Measurements from ENCODE around the gene DFFA.
"Not testable (repeated sequence)": the region's sequence is repeated elsewhere in the genome, so short reads cannot be mapped to it uniquely, and the experiment has no call there.

The DFFA gene

DNA sequence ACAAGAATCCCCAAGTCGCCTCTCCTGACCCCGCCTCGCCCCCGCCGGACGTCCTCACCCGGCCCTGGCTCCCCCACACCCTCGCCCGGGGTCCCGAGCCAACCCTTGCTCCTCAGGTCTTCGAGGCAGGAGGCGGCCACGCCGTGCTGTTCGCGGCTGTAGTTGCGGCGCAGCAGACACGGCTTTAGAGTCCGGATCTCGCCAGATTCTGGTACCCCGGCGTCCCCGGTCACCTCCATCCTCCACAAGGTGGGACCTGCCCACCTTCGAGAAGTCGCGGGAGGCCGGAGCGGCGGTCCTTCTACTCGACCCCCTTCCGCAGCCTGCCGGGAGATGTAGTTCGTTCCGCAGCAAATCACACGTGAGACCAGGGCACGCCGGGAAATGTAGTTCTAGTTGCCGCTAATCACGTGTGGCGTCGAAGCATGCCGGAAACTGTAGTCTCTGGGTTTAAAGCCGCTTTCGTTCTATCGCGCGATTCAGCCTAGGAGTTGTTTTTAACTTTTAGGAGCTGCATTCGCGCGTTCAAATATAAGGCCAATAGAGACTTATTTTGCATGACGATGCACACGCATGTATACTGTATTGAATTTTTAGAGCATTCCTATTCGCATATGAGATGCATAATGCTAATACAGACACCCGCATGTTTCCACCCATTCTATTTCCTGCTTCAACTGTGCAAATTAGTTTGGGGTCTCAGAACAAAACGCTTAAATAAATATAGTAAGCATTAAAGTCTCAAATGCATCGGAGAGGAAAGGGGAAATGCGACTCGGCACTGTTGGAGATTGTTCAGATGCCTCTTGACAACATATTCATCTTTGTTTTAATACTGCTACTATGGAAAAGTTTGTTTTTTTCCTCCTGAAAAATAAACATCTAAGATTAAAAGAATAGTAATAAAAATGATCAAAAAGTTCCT is at the start of gene DFFA:
Gene DFFA (minus strand): TSS at position 310 of the 925 bp plus-strand sequence. CDS start 71 bp downstream, at position 239.
- peak; percentile 95 for DNase-seq

DNA sequence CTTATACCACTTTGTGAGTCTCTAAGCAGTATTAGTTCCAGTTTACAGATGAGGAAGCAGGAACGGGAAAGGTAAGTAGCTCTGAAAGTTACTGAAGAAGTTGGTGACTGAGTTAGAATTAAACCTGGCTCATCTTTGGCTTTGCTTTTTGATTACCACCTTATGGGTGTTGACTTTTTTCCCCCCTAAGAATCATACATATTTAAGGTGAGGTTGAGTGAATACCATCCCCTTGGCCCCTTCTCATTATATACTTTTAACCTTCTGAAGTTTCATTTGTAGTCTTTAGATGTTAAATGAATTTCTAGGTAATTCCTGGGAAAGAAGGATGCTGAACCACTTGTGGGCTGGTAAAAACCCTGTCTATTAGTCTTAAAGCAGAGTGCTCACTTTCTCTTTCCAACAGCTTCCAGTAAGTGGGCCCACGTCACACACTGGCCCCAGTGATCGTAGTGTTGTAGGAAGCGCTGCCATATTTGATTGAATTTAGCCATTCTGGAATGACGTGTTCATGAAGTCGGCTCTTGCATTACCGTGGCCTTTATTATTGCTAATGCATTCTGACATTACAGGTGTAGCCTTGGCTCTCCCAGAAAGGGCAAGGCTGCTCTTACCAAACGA is 49.3 kb upstream of the DFFA start:
- no peak for DNase-seq

GRCh38 chr1:10520952-10521351 is 48.6 kb upstream of the DFFA start:
- no peak for DNase-seq

DNA sequence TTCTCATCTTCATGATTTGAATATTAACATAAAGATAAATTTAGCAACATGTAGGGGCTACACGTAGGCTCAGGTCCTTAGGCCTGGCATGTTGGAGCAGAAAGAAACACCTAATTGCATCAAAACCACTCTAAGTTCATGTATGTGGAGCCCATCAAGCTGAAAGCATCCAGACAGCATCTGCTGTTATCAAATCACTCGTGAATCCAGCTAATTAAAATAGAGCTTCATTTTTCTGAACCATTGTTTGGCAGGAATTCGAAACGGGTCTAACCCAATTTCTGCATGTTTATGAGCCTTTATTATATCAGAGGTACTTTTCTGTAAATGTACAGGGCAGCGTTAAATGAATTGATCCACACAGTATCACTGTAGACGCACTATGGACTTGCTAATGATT is 48.2 kb upstream of the DFFA start:
- DNase-seq = no peak

- no peak for DNase-seq
These were observed 46.7 kb upstream of the DFFA start for GRCh38 chr1:10519016-10519417.

GRCh38 chr1:10517677-10517982 is 45.3 kb upstream of the DFFA start:
- DNase-seq = no peak

- no peak for DNase-seq
These were observed 44.8 kb upstream of the DFFA start for GRCh38 chr1:10516925-10517676.

DNA sequence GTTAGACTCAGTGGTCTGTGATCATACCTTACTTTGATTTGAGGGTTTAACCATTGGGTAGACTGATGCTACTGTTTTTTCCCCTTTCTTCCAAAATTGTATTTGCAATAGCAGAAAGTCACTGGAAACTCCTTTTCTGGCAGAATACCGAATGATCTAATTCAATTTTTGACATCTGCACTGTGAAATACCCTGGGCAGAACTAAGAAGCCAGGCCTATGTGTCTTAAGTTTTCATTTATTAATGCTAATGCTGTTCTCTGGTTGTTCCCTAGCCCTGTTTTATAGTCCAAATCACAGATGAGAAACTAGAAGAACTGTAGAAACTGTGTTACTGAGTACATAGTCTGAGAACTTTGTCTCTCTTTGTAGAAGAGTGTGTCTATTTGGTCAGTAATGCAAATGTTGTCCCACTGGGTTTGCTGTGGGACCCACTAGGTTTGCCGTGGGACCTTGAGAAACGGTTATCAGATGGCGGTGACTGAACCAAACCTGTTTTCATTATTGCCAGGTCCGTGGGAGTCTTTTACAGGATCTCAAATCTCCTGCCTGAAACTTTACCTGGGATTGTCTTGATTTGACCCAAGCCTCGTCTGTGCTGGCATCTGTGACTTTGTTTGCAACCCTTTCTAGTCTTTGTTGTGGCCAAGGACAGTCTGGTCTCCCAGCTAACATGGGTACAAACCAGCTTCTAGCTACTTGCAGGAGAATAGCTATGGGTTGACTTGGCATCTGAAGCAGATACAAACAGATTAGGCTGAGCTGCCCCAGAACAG is 43.8 kb upstream of the DFFA start:
- no peak for DNase-seq

DNA sequence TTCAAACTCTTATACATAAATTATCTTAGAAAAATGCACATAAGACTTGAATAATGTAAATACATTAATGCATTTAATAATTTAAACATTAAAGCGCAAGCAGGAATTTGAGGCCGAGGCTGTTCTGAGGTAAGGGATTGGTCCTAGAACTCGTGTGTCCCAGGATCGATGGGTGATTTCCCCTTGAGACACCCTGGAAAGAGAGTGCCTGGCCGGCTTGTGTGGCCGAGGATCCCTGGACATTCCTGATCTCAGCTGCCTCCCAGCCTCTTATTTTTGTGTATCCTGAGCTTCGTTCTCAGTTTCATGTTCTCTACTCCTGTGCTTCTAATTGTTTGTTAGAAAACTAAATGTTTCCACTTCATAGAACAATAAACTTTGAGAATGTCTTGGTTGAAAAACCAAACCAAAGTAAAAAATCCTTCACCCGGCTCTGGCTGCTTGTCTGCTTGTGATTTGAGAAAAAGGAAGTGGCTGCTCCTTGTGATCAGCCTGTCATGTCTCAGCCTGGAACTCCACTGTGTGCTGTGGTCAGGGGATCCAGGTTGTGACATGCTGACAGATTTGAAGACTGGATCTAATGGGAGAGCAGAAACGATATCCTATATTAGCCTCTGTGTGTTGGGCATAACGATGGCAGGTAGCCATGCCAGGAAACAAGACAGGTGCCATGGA is 43.1 kb upstream of the DFFA start:
- DNase-seq = no peak

- DNase-seq = no peak
These were observed 42.3 kb upstream of the DFFA start for GRCh38 chr1:10514490-10515235.

DNA sequence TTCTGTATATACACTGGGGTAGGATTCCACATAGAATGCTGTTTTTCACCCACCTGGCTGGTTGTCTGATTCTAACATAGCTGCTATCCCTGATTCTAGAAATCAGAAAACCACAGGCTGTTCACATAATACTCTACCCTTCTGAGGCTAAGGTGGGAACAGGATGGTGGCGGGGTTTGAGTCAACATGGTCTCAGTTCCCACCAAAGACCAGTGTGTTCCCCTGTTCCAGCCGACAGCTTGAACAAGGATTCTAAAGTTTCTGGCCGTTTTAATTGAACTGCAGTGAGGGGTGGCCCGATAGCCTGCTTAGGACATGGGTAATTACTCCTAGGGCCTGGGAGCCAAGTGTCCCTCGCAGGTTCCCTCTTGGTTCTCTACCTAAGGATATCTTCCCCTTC is 40.9 kb upstream of the DFFA start:
- DNase-seq = no peak

- no peak for DNase-seq
These were observed 39.2 kb upstream of the DFFA start for GRCh38 chr1:10511494-10511885.

DNA sequence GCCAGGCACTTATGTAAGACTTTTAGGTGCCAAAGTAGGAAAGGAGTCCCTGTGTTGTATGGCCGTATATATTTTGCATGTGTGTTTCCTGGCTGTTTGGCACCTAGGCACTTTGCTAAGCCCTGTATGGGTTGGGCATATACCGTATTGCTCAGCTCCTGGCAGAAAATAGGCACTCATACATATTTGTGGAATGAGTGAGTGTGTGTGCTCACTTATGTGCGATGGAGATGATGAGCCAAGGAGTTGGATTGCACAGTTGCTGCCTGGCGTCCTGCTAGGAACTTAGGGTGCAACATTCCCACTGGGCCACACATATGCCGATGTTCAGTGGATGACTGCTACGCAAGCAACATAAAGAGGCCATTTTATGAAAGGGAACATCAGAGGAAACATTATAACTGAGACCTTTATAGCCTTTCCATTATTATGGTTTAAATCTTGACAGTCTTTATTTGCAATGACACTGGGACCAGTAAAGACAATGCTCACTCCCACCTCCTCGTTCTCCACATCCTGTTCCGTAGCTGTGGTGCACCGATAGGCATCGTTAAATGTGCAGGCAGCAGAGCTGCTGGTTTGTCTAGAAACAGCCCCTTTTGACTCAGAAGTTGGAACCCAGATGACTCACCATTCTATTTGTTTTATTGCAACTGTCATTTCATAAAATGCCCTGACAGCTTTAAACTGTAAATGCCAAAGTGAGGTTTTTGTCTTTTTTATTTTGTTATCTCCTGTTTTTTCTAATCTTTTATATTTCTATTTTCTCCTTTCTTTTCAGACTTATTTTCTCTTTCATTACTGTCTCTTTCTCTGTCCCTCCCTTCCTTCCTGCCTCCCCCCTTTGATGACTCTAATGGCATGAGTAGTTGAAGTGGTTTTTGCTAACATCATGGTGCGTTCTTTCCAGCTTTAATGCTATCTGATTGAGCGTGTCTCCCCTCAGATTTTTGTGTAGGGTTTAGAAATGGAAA is 38.5 kb upstream of the DFFA start:
- DNase-seq = peak; percentile 79

DNA sequence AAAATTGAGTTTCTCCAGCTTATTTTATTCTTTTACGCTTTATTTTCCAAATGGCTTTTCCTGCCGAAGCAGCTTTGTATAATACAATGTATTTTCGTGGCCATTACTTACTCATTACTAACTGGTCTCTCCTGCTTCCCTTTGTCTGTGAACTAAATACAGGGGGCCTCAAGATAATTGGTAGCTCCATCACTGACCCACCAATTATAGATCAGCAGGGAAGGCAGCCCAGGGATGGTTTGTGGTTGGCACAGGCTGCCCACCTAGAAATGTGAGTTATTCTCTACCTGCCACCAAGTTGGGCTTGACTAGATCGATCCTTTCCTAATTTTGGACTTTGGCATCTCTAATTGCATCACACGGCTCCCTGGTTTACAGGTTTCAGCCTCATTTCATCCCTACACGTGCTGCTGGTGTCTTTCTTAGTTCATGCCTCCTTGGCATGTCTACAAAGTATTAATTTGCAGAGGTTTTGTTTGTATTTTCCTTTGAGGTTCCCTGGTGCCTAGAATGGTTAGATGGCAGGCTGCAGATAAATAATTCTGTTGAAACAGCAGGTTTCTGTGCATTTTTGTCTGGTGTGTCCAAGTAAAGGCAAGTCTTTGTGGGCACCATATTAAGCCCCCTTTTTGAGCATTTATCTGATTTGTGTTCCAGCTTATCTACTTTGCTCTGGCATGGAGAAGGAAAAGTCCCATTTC is 37.6 kb upstream of the DFFA start:
- no peak for DNase-seq

DNA sequence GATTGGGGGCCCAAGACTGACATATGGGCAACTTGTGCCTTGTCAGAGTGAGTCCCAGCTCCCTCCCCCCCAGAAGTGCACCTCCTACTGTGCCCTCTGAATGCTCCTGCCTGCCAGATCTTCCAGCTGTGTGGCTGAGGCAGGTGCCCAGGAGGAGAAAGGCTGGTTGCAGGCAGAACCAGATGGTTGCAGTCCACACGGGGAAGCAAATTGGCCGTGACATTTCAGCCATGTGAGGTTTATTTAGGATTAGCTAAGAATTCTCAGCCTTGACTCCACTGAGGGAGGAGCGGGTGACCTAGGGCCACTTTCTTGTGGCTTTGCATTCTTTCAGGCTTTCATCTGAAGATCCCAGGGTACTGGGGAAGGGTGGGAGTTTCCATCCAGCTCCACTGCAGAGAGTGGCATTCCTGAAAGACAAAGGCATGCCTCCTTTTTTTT is 36.2 kb upstream of the DFFA start:
- no peak for DNase-seq

DNA sequence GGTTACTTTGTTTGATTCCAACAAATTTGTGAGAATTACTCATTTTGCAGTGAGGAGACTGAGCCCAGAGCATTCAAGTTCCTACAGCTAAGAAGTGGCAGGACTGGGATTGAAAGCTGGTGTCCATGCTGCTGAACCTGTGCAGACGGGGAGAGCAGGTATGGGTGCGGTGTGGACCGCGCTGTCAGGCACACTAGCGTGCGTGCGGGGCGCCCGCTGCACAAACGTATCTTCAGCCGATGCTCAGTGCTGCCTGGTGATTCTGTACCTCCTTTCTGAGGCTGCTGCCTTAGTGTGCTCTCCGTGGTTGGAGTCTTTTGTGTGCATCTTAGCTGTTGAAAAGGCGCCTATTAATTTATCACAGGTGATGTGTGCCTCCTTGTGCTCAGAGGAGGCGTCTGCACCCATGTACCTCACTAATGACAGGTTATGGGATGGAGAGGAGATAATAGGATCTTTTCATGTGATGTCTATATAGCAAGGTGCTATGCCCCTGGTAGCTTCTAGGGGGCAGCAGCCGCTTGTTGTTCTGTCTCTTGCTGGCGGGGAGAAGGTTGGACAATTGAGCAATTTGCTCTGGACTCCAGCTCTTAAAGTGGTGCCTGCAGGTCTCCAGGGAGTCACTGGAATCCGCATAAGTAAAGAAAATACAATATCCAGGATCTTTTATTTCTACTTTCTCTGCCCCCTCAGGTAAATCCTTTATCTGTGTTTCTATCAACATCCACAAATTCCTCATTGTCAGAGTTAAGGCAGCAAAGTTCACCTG is 35.0 kb upstream of the DFFA start:
- DNase-seq = peak; percentile 30

DNA sequence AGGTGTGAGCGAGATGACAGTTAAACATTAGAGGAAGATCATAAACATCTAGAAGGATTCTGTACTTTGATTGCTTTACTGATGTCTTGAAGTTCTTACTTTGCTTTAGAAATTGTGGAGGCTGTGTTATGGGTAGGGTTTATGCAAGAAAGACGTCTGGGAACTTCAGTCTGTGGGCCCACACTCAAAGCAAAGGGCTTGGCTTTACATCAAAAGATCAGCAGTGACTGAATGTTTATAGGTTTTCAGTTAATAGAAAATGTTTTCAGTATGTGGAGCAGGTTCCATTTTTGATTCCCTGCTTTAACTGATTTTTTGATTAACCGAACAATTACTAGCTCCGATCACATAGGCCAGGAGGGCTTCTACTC is 34.3 kb upstream of the DFFA start:
- DNase-seq = no peak

- not testable (repeated sequence) for DNase-seq
These were observed 33.8 kb upstream of the DFFA start for GRCh38 chr1:10506046-10506676.
